ENCODE data around the gene JARID2. TPM values are rescaled to one million over a fixed set of nuclear protein-coding genes. Genes with fewer than 3 reads are reported as not detected.

Gene JARID2
- total and polyA plus RNA-seq, 12 donors: 2.3 to 11.6 (median 8.7) TPM

DNA sequence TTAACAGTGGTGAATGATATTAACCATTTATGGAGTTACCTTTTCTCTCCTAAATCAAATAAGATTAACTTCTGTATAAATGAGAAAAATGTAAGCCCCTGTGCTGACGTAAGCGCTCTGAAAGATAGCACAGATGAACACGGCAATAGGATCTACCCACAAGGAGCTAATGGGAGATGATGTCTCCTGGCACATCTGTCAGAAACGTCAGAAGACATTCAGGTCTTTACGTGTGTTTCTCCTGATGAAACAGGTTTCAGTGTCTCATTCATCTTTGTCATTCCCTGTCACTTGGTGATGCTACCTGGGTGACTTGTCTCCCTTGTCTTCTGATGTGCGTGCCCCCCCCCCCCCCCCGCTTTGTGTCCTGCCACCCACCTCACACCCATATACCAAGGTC lies 227.3 kb downstream of the JARID2 start:
- Histone ChIP-seq H3K4me3 (no peak overlapping the region), H3K36me3 (peaks cover 0 to 45% (median 4%) of the 10 kb centered on the region in 9 donors), H3K4me1 (peaks cover 17 to 77% (median 57%) of the 10 kb centered on the region in 9 donors), H3K9me3 (no peaks in the 10 kb centered on the region), H3K27me3 (no peaks in the 10 kb centered on the region), H3K27ac (peak overlapping the region; percentile 24 to 80 (median 72))
- TF ChIP-seq CTCF (IDR thresholded peaks at IDR 0.05): no peak
- ATAC-seq: no peak
- no peak for DNase-seq
- 75 to 84% methylated on average over 7 of the region's 7 CpGs for WGBS, 2 donors
- intact Hi-C loops (cut with DNase I): loop anchor here in 2 of 10 donors (10.0 kb wide), 2 partner anchors 218 to 768 kb away; no protein-coding TSS in a partner anchor

GRCh38 chr6:15473741-15474161 lies 227.9 kb downstream of the JARID2 start:
- WGBS, 2 donors: 12 to 16% methylated on average over 6 of the region's 6 CpGs
- no peak overlapping the region for H3K4me3 ChIP-seq
- DNase-seq (peak in 1 of 2 donors; percentile 60), ATAC-seq (peak; percentile 65 to 92 (median 78))
- no peak for TF ChIP-seq CTCF (IDR thresholded peaks at IDR 0.05)
- H3K36me3 ChIP-seq: peaks cover 0 to 41% (median 4%) of the 10 kb centered on the region in 9 donors
- intact Hi-C loops (cut with DNase I): loop anchor here in 2 of 10 donors (10.0 kb wide), 2 partner anchors 219 to 769 kb away; no protein-coding TSS in a partner anchor
- H3K9me3 ChIP-seq: no peaks in the 10 kb centered on the region
- peaks cover 17 to 80% (median 57%) of the 10 kb centered on the region in 9 donors for H3K4me1 ChIP-seq
- H3K27me3 ChIP-seq: no peaks in the 10 kb centered on the region
- H3K27ac ChIP-seq: peak overlapping the region; percentile 24 to 80 (median 72)

DNA sequence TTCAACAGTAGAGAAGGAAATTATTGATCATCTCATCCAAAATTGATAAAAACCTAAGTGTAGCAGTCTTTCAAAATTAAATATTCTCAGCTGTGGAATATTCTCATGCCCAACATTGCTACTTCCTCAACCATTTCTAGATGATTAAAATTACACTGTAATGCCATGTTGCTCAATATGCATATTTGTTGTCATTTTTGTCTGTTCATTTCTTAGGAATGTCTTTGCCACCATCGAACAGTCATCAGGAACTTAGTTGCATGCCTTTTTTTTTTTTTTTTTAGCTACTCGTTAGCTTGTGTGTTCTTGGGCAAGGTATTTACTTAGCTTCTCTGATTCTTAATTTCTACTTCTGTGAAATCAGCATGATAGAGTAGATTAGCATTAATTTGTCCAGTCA lies 228.3 kb downstream of the JARID2 start:
- peaks cover 17 to 84% (median 61%) of the 10 kb centered on the region in 9 donors for H3K4me1 ChIP-seq
- H3K4me3 ChIP-seq: no peak overlapping the region
- no peaks in the 10 kb centered on the region for H3K9me3 ChIP-seq
- DNase-seq: no peak
- ATAC-seq: no peak
- 75 to 76% methylated on average over 2 of the region's 2 CpGs for WGBS, 2 donors
- H3K27me3 ChIP-seq: no peaks in the 10 kb centered on the region
- TF ChIP-seq CTCF (IDR thresholded peaks at IDR 0.05): no peak
- intact Hi-C loops (cut with DNase I): loop anchor here in 2 of 10 donors (10.0 kb wide), 2 partner anchors 219 to 769 kb away; no protein-coding TSS in a partner anchor
- H3K36me3 ChIP-seq: peaks cover 0 to 38% (median 4%) of the 10 kb centered on the region in 9 donors
- H3K27ac ChIP-seq: peak overlapping the region; percentile 24 to 80 (median 72)

- WGBS, 2 donors: 79 to 96% methylated on average over 6 of the region's 6 CpGs
- Histone ChIP-seq H3K9me3 (no peaks in the 10 kb centered on the region), H3K36me3 (peaks cover 0 to 28% (median 0%) of the 10 kb centered on the region in 9 donors), H3K27ac (peak overlapping the region in 7 of 10 donors; percentile 3 to 84 (median 69)), H3K4me3 (no peak overlapping the region), H3K27me3 (no peaks in the 10 kb centered on the region), H3K4me1 (peaks cover 17 to 93% (median 68%) of the 10 kb centered on the region in 9 donors)
- intact Hi-C loops (cut with DNase I): loop anchor here in 2 of 10 donors (10.0 kb wide), 2 partner anchors 220 to 770 kb away; no protein-coding TSS in a partner anchor
- no peak for DNase-seq
- no peak for ATAC-seq
- no peak for TF ChIP-seq CTCF (IDR thresholded peaks at IDR 0.05)
These were observed 229.4 kb downstream of the JARID2 start for GRCh38 chr6:15475261-15475660.

Measured in heart right ventricle (tissue), 16 donors.